Measurements from ENCODE around the gene PRSS27. TPM values are rescaled to one million over a fixed set of nuclear protein-coding genes. Genes with fewer than 3 reads are reported as not detected.

The PRSS27 gene
- polyA plus RNA-seq, 1 of the 3 experiments (the other 2 are of a cell fraction) = 7.7 TPM

DNA sequence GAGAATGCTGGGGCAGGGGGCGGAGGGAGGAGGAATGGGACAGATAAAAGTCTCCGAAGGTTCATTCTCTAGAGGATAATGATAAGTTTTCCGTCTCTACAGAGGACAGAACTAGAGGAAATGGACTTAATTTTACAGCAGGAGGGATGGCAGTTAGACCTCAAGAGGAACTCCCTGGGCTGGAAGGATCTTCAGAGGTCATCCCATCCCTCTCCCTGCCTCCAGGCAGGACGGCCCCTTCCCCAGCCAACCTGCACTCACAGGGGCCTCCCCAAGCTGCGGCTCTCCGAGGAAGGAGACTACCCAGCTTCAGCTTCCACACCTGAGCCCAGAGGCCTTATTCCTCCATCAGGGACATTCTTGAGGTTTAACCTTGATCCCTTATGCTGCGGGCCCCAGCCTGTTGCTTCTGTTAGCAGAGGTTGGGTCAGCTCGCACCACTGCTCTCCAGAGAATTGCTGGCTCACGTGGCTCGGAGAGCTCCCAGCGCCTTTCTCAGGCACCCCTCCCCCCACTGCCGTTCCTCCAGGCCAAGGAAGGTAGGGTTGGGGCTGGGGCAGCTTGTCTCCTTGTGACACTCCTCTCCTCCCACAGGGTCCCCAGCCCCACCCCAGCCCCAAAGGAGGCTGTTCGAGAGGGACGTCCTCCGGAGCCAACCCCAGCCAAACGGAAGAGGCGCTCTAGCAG lies 48.5 kb upstream of the PRSS27 start:
- Histone ChIP-seq H2AFZ (ENCODE audit: low read depth) (no peak overlapping the region), H3K9ac (no peak overlapping the region), H3K4me3 (ENCODE audit: low read depth in 2 of 2, low read length in 1 of 2) (no peak overlapping the region), H3K9me2 (no peaks in the 10 kb centered on the region), H3K27me3 (ENCODE audit: insufficient read depth) (no peaks in the 10 kb centered on the region), H3F3A (replicated peaks; ENCODE audit: insufficient read depth) (peaks cover 24% of the 10 kb centered on the region), H3K9me3 (no peaks in the 10 kb centered on the region), H3K79me2 (ENCODE audit: insufficient read depth) (peaks cover 60% of the 10 kb centered on the region), H3K27ac (ENCODE audit: low read depth in 2 of 2, low read length in 1 of 2) (no peak overlapping the region), H3K4me1 (ENCODE audit: control insufficient read depth in 1 of 2, insufficient read depth in 2 of 2, low read depth in 1 of 2, low read length in 1 of 2) (no peaks in the 10 kb centered on the region; a peak in 1 of 4 replicates), H4K20me1 (ENCODE audit: insufficient read depth) (peaks cover 85% of the 10 kb centered on the region), H3K4me2 (no peak overlapping the region), H3K36me3 (replicated peaks in 1 of 2; ENCODE audit: control insufficient read depth in 1 of 2, insufficient read depth in 2 of 2, low read length in 1 of 2) (peaks cover 59 to 90% of the 10 kb centered on the region in 2 experiments)
- ChIA-PET POLR2A (no interaction called here), CTCF (interaction anchor here (0.6 to 1.3 kb wide), 3 partner anchors 9 to 839 kb away, joined by 3 to 4 read pairs (median 3); no protein-coding TSS in a partner anchor)
- no peak for DNase-seq
- whole genome bisulfite sequencing (ENCODE audit: low lambda C conversion rate) = 93% methylated on average over 15 of the region's 17 CpGs
- TF ChIP-seq RFX5 (IDR thresholded peaks at IDR 0.05; ENCODE audit: low read length) (no peak), SIN3A (IDR thresholded peaks at IDR 0.05; ENCODE audit: borderline replicate concordance, low read depth, low read length) (no peak), TAF1 (IDR thresholded peaks at IDR 0.05; ENCODE audit: borderline replicate concordance, low read depth, low read length) (no peak), NRF1 (IDR thresholded peaks at IDR 0.05; ENCODE audit: low read depth, low read length) (no peak), EP300 (IDR thresholded peaks at IDR 0.05; ENCODE audit: borderline replicate concordance in 1 of 2, low read depth in 1 of 2, low read length in 1 of 2) (no peak), NFIC (IDR thresholded peaks at IDR 0.05; ENCODE audit: borderline replicate concordance) (no peak), EZH2phosphoT487 (IDR thresholded peaks at IDR 0.05; ENCODE audit: borderline replicate concordance, low read depth) (no peak), SMC3 (IDR thresholded peaks at IDR 0.05; ENCODE audit: low read depth, low read length) (no peak), FOSL2 (IDR thresholded peaks at IDR 0.05; ENCODE audit: borderline replicate concordance, low read depth) (no peak), FOXM1 (IDR thresholded peaks at IDR 0.05; ENCODE audit: low read depth) (no peak), TEAD4 (IDR thresholded peaks at IDR 0.05; ENCODE audit: borderline replicate concordance, insufficient read depth) (no peak), RCOR1 (IDR thresholded peaks at IDR 0.05; ENCODE audit: low read length) (no peak), FOXJ3 (CRISPR knock-in tag; IDR thresholded peaks at IDR 0.05) (no peak), MEF2A (IDR thresholded peaks at IDR 0.05; ENCODE audit: borderline replicate concordance, low read depth) (no peak), POLR2AphosphoS5 (IDR thresholded peaks at IDR 0.05; ENCODE audit: low read depth, low read length) (no peak)
- TF ChIP-seq, protein P1, sequence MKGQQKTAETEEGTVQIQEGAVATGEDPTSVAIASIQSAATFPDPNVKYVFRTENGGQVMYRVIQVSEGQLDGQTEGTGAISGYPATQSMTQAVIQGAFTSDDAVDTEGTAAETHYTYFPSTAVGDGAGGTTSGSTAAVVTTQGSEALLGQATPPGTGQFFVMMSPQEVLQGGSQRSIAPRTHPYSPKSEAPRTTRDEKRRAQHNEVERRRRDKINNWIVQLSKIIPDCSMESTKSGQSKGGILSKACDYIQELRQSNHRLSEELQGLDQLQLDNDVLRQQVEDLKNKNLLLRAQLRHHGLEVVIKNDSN (IDR thresholded peaks at IDR 0.05; ENCODE audit: borderline replicate concordance, low read depth) = no peak
- TF ChIP-seq, protein P2, sequence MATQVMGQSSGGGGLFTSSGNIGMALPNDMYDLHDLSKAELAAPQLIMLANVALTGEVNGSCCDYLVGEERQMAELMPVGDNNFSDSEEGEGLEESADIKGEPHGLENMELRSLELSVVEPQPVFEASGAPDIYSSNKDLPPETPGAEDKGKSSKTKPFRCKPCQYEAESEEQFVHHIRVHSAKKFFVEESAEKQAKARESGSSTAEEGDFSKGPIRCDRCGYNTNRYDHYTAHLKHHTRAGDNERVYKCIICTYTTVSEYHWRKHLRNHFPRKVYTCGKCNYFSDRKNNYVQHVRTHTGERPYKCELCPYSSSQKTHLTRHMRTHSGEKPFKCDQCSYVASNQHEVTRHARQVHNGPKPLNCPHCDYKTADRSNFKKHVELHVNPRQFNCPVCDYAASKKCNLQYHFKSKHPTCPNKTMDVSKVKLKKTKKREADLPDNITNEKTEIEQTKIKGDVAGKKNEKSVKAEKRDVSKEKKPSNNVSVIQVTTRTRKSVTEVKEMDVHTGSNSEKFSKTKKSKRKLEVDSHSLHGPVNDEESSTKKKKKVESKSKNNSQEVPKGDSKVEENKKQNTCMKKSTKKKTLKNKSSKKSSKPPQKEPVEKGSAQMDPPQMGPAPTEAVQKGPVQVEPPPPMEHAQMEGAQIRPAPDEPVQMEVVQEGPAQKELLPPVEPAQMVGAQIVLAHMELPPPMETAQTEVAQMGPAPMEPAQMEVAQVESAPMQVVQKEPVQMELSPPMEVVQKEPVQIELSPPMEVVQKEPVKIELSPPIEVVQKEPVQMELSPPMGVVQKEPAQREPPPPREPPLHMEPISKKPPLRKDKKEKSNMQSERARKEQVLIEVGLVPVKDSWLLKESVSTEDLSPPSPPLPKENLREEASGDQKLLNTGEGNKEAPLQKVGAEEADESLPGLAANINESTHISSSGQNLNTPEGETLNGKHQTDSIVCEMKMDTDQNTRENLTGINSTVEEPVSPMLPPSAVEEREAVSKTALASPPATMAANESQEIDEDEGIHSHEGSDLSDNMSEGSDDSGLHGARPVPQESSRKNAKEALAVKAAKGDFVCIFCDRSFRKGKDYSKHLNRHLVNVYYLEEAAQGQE (IDR thresholded peaks at IDR 0.05; ENCODE audit: low read depth, low read length) = no peak
- TF ChIP-seq, protein P3, sequence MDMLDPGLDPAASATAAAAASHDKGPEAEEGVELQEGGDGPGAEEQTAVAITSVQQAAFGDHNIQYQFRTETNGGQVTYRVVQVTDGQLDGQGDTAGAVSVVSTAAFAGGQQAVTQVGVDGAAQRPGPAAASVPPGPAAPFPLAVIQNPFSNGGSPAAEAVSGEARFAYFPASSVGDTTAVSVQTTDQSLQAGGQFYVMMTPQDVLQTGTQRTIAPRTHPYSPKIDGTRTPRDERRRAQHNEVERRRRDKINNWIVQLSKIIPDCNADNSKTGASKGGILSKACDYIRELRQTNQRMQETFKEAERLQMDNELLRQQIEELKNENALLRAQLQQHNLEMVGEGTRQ (IDR thresholded peaks at IDR 0.05; ENCODE audit: borderline replicate concordance, low read depth, low read length) = no peak
